Testis (tissue), 2 donors: ENCODE data around the gene MAP3K19.

ENCODE experiments used
- CTCF ChIP-seq, 3 experiments: fragments of 450-650 bp in 2 of 3; fragments of 200-600 bp in 1 of 3; sonication (generic) in 1 of 3; IDR thresholded peaks; one replicate each; pipeline ENCODE4 v1.5.1; 2016 to 2019; ENCODE audit warnings: antibody characterized with exemption in 3 of 3, mild to moderate bottlenecking in 2 of 3, moderate library complexity in 1 of 3
- POLR2A ChIP-seq: fragments of 450-650 bp; IDR thresholded peaks from one replicate; pipeline ENCODE4 v1.6.1; 2017; ENCODE audit warnings: antibody characterized with exemption, mild to moderate bottlenecking, moderate library complexity

GRCh38 chr2:135056790-135057189 is 9.5 kb upstream of the MAP3K19 start:
- TF ChIP-seq POLR2A = no peak
- no peak for TF ChIP-seq CTCF (IDR thresholded peaks at IDR 0.05)
